GM18873 (cell line): Measurements from ENCODE around the gene IFITM2.
"Not testable (repeated sequence)": the region's sequence is repeated elsewhere in the genome, so short reads cannot be mapped to it uniquely, and the experiment has no call there.

Experiments used
- ATAC-seq: cut with Tn5 transposase; IDR thresholded peaks from one replicate; pipeline ENCODE4 v1.9.1; 2021; ENCODE audit warnings: mild to moderate bottlenecking, moderate library complexity, moderate number of reproducible peaks; ENCODE audit not compliant: unreplicated experiment, low FRiP score

Gene IFITM2

DNA sequence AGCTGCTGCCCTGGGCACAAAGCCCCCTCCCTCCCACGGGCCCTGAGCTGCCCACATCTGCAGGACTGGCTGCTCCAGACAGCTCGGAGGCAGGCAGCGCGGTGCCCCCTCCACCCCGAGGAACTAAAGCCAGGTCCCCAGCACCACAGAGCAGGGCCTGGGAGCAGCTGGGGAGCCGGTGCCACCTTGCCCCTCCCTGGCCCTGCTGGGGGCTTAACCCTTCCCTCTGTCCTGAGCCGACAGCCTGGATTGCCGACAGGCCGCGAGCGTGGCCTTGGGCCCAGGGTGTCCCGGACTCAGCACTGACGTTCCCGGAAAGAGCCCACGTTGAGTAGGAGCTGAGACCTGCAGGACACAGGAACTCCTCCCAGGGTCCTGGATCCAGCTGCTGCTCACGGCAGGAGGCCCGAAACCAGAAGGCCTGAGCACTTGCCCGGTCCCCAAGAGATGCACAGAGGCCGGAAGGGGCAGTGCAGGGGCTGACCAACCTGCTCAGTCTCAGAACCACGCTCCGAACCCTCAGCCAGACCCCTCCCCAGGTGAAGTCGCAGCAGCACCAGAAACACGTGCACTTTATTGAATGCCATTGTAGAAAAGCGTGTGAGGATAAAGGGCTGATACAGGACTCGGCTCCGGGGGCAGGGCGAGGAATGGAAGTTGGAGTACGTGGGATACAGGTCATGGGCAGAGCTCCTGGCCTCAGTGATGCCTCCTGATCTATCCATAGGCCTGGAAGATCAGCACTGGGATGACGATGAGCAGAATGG, 11.7 kb downstream of the IFITM2 start:
- ATAC-seq: not testable (repeated sequence)

GRCh38 chr11:319888-320273, 12.3 kb downstream of the IFITM2 start:
- ATAC-seq: not testable (repeated sequence)

GRCh38 chr11:324156-324555, 16.5 kb downstream of the IFITM2 start:
- ATAC-seq: no peak

DNA sequence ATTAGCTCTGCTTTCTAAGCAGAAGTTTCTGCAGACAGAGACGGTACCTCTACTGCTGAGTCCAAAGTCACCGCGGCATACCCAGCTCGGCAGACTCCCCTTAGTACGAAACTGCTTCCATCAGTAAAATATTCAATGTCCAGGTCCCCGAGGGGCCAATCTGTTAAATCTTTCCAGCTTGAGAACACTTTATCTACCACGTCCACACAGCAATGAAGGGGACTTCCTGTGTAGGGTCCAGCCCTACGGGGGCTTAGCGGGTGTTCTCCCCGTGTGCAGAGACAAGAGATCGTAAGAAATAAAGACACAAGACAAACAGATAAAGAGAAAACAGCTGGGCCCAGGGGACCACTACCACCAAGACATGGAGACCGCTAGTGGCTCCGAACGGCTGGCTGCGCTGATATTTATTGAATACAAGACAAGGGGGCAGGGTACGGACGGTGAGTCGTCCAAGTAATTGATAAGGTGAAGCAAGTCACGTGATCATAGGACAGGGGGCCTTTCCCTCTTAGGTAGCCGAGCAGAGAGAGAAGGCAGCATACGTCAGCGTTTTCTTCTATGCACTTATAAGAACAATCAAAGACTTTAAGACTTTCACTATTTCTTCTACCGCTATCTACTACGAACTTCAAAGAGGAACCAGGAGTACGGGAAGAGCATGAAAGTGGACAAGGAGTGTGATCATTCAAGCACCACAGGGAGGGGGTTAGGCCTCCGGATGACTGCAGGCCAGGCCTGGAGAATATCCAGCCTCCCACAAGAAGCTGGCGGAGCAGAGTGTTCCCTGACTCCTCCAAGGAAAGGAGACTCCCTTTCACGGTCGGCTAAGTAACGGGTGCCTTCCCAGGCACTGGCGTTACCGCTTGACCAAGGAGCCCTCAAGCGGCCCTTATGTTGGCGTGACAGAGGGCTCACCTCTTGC, 17.2 kb downstream of the IFITM2 start:
- not testable (repeated sequence) for ATAC-seq

GRCh38 chr11:325796-326591, 18.4 kb downstream of the IFITM2 start:
- no peak for ATAC-seq

DNA sequence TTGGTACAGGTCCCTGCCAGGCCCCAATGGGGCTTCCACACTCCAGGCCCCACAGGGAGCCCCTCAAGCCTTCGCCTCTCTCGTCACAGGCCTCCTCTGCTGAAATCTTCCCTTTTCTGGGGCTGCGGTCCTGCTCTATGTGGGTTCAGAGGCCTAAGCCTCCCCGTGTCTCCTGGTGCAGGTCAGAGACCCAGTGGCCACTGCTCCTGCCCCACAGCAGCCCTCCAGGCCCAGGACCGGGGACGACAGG, 18.9 kb downstream of the IFITM2 start:
- no peak for ATAC-seq

- ATAC-seq: no peak
These were observed 19.4 kb downstream of the IFITM2 start for GRCh38 chr11:326842-327580.

DNA sequence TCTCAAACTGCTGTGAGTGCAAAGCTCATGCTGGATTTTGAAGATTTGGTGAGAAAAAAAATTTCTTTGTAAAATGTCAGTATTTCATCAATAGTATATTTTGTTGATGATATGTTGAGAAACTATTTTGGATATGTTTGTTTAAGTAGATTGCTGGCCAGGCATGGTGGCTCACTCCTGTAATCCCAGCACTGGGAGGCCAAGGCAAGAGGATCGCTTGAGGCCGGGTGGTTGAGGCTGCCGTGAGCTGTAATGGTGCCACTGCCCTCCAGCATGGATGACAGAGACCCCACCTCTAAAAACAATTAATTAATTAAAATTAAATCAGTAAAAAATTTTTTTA, 19.9 kb downstream of the IFITM2 start:
- ATAC-seq: no peak

GRCh38 chr11:328012-328411, 20.4 kb downstream of the IFITM2 start:
- ATAC-seq: no peak

DNA sequence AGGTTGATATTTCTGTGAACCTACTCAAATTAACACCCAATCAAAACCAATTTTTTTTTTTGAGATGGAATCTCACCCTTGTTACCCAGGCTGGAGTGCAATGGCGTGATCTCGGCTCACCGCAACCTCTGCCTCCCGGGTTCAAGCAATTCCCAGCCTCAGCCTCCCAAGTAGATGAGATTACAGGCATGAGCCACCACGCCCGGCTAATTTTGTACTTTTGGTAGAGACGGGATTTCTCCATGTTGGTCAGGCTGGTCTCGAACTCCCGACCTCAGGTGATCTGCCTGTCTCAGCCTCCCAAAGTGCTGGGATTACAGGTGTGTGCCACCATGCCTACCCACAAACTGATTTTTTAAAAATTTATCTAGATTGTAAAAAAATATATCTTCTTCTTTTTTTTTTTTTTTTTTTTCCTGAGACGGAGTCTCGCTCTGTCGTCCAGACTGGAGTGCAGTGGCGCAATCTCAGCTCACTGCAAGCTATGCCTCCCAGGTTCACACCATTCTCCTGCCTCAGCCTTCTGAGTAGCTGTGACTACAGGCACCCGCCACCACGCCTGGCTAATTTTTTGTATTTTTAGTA, 21.0 kb downstream of the IFITM2 start:
- not testable (repeated sequence) for ATAC-seq

- no peak for ATAC-seq
These were observed 22.3 kb downstream of the IFITM2 start for GRCh38 chr11:329886-330253.

DNA sequence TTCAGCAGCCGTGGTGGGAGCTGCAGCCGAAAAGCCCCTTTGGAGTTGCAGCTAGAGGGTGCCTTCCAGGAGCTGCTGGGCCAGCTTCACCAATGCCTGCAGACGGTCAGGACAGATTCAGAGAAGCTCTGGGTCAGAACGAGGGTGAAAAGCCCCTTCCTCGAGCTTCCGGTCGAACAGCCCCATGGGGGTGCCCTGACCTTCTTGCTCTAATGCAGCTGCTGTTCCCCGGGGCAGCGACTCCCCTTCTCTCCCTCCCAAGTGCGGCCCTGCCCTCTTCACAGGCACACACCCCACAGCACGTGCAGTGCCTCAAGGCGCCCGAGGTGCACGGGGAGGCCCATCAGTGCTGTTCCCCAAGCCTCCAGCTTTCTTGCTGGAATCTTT, 22.7 kb downstream of the IFITM2 start:
- no peak for ATAC-seq

- ATAC-seq: no peak
These were observed 23.2 kb downstream of the IFITM2 start for GRCh38 chr11:330694-331357.

- no peak for ATAC-seq
These were observed 23.9 kb downstream of the IFITM2 start for GRCh38 chr11:331358-332060.

GRCh38 chr11:332651-333480, 25.2 kb downstream of the IFITM2 start:
- ATAC-seq: no peak

DNA sequence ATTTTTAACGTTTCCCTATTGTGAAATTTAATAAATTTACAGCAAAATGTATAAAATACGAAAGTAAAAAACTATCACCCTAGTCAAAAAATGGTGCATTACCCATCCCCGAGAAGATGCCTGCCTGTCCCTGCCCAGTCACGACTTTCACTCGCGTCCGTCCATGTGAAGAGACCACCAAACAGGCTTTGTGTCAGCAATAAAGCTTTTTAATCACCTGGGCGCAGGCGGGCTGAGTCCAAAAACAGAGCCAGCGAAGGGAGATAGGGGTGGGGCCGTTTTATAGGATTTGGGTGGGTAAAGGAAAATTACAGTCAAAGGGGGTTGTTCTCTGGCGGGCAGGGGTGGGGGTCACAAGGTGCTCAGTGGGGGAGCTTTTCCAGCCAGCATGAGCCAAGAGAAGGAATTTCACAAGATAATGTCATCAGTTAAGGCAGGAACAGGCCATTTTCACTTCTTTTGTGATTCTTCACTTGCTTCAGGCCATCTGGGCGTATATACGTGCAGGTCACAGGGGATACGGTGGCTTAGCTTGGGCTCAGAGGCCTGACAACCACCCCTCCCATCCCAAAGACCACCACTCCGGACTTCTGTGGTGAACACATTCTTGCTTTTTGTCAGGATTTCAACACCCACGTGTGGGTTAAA, 26.1 kb downstream of the IFITM2 start:
- not testable (repeated sequence) for ATAC-seq

- ATAC-seq: no peak
These were observed 26.8 kb downstream of the IFITM2 start for GRCh38 chr11:334264-334994.
